Stomach (tissue), 4 donors: Measurements from ENCODE around the gene ZNF680.

ENCODE experiments used
- POLR2A ChIP-seq, 4 donors: fragments of 450-650 bp; IDR thresholded peaks; one replicate each; pipeline ENCODE4 v1.6.1; 2016; ENCODE audit warnings: antibody characterized with exemption in 4 of 4, control low read depth in 2 of 4, mild to moderate bottlenecking in 1 of 4, moderate library complexity in 1 of 4
- TF ChIP-seq, protein P1 (sequence below), 7 experiments: fragments of 450-650 bp in 4 of 7; fragments of 200-600 bp in 3 of 7; sonication (generic) in 3 of 7; IDR thresholded peaks; one replicate each; pipeline ENCODE4 v1.5.1; 2016 to 2019; ENCODE audit warnings: antibody characterized with exemption in 7 of 7, control low read depth in 2 of 7, mild to moderate bottlenecking in 1 of 7

DNA sequence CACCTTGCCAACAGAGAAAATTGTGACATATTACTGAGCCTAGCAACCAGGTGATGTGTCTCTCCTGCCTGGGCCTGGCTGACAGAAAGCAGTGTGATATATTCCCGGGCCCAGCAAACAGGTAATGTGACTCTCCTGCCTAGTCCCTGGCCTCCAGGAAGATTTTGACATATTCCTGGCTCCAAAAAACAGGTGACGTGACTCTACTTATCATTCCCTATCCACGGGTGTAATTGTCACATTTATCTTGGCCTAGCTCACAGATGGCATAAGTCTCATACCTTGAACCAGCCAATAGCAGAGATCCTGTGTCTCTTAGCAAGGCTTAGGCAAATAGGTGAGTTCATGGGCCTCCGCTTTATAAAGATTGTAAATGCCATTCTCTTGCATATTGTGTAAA lies 49.6 kb upstream of the ZNF680 start:
- TF ChIP-seq, protein P1, sequence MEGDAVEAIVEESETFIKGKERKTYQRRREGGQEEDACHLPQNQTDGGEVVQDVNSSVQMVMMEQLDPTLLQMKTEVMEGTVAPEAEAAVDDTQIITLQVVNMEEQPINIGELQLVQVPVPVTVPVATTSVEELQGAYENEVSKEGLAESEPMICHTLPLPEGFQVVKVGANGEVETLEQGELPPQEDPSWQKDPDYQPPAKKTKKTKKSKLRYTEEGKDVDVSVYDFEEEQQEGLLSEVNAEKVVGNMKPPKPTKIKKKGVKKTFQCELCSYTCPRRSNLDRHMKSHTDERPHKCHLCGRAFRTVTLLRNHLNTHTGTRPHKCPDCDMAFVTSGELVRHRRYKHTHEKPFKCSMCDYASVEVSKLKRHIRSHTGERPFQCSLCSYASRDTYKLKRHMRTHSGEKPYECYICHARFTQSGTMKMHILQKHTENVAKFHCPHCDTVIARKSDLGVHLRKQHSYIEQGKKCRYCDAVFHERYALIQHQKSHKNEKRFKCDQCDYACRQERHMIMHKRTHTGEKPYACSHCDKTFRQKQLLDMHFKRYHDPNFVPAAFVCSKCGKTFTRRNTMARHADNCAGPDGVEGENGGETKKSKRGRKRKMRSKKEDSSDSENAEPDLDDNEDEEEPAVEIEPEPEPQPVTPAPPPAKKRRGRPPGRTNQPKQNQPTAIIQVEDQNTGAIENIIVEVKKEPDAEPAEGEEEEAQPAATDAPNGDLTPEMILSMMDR (IDR thresholded peaks at IDR 0.05) = no peak
- TF ChIP-seq POLR2A (IDR thresholded peaks at IDR 0.05) = no peak
